Spleen (tissue), 11 donors: ENCODE results near the gene XBP1. TPM values are rescaled to one million over a fixed set of nuclear protein-coding genes. Genes with fewer than 3 reads are reported as not detected.

Source experiments
- DNase-seq: peaks from one replicate; pipeline ENCODE4 v3.0.0-alpha.2; 2020
- H3K27ac ChIP-seq, 8 donors: fragments of 200-600 bp; sonication (generic) in 7 of 8; 1 replicate in 4 of 8; 2 replicates in 4 of 8; pipeline versions ENCODE4 v1.5.0 to v1.8.0; 2016 to 2021; ENCODE audit warnings: inconsistent platforms in 4 of 8, mild to moderate bottlenecking in 4 of 8, moderate library complexity in 1 of 8
- H3K27me3 ChIP-seq, 7 donors: fragments of 200-600 bp; sonication (generic) in 6 of 7; replicated peaks in 1 of 7; 1 replicate in 4 of 7; 2 replicates in 3 of 7; pipeline versions ENCODE4 v1.5.0 to v1.8.0; 2016 to 2021; ENCODE audit warnings: inconsistent platforms in 3 of 7, mild to moderate bottlenecking in 1 of 7
- H3K36me3 ChIP-seq, 6 donors: fragments of 200-600 bp; sonication (generic) in 5 of 6; 1 replicate in 4 of 6; 2 replicates in 2 of 6; pipeline versions ENCODE4 v1.5.0 to v1.8.0; 2016 to 2021; ENCODE audit warnings: inconsistent platforms in 2 of 6
- H3K4me1 ChIP-seq, 6 donors: fragments of 200-600 bp; sonication (generic) in 5 of 6; 1 replicate in 3 of 6; 2 replicates in 3 of 6; pipeline versions ENCODE4 v1.5.0 to v1.8.0; 2016 to 2021; ENCODE audit warnings: inconsistent platforms in 3 of 6
- H3K4me3 ChIP-seq, 8 donors: fragments of 200-600 bp; sonication (generic) in 7 of 8; 1 replicate in 4 of 8; 2 replicates in 4 of 8; pipeline versions ENCODE4 v1.5.0 to v1.8.0; 2016 to 2021; ENCODE audit warnings: inconsistent platforms in 4 of 8, mild to moderate bottlenecking in 4 of 8, moderate library complexity in 2 of 8
- H3K9me3 ChIP-seq, 8 donors: fragments of 200-600 bp; sonication (generic) in 7 of 8; 1 replicate in 4 of 8; 2 replicates in 4 of 8; pipeline versions ENCODE4 v1.5.0 to v1.8.0; 2016 to 2021; ENCODE audit warnings: inconsistent platforms in 4 of 8
- POLR2A ChIP-seq, 3 donors: fragments of 450-650 bp; IDR thresholded peaks; one replicate each; pipeline ENCODE4 v1.5.1; 2017; ENCODE audit warnings: antibody characterized with exemption in 3 of 3, mild to moderate bottlenecking in 1 of 3
- POLR2AphosphoS5 ChIP-seq, 3 donors: sonication (generic); formaldehyde crosslinking; IDR thresholded peaks; one replicate each; pipeline ENCODE4 v1.5.1; 2017; ENCODE audit warnings: antibody characterized with exemption in 3 of 3
- WGBS, 5 donors: extraction: QIAGEN DNeasy Blood & Tissue Kit in 3 of 5; methylation state at CpG; one replicate each; pipeline versions ENCODE4 v1.1.5 to v1.1.7; 2013 to 2018; 5-methylcytosine and 5-hydroxymethylcytosine counted together
- intact Hi-C: fragments of 100-400 bp; cut with DNase I; formaldehyde crosslinking; loops from one replicate; pipeline ENCODE4 v1.15.0; 2023; ENCODE audit warnings: low total_unique reads
- polyA plus RNA-seq, 3 donors: library from polyadenylated mRNA; stranded (reverse); fragments of 200-250 nt; gene quantifications; one replicate each; pipeline ENCODE4 v1.2.1, GENCODE V29; 2013
- total RNA-seq, 7 donors: library from RNA; depleted of rRNA in 3 of 7; stranded (reverse); fragments of >200 nt in 3 of 7; fragmentation: NEBNext Ultra II Directional in 4 of 7; extraction: Animal tissue kit (Norgen Biotek cat#: 25700) in 4 of 7; gene quantifications; one replicate each; pipeline versions ENCODE4 v1.1.0 to v1.2.1, GENCODE V29; 2016 to 2021
- TF ChIP-seq, protein P1 (sequence below), 11 experiments: fragments of 200-600 bp in 7 of 11; fragments of 450-650 bp in 4 of 11; sonication (generic) in 4 of 11; IDR thresholded peaks in 8 of 11; conservative IDR thresholded peaks in 3 of 11; 1 replicate in 7 of 11; 2 replicates in 4 of 11; pipeline versions ENCODE4 v1.4.0 to v1.8.0; 2016 to 2021; ENCODE audit warnings: antibody characterized with exemption in 11 of 11, inconsistent platforms in 4 of 11, mild to moderate bottlenecking in 1 of 11
- donor health status: healthy with polysubstance abuse.
- donor health status: DM: no; HTN: no; CAD: no; lungs with moderate emphysema.
- donor health status: DM: no; HTN: no; CAD: no.
- donor health status: Bipolar disorder and iron deficiency.
- donor health status: healthy.
- donor health status: DM: no; HTN: no; CAD: no.
- donor health status: DM: yes; HTN: yes; CAD: no.

The XBP1 gene
- total and polyA plus RNA-seq, 10 donors, result 26.8 to 703 (median 219) TPM

DNA sequence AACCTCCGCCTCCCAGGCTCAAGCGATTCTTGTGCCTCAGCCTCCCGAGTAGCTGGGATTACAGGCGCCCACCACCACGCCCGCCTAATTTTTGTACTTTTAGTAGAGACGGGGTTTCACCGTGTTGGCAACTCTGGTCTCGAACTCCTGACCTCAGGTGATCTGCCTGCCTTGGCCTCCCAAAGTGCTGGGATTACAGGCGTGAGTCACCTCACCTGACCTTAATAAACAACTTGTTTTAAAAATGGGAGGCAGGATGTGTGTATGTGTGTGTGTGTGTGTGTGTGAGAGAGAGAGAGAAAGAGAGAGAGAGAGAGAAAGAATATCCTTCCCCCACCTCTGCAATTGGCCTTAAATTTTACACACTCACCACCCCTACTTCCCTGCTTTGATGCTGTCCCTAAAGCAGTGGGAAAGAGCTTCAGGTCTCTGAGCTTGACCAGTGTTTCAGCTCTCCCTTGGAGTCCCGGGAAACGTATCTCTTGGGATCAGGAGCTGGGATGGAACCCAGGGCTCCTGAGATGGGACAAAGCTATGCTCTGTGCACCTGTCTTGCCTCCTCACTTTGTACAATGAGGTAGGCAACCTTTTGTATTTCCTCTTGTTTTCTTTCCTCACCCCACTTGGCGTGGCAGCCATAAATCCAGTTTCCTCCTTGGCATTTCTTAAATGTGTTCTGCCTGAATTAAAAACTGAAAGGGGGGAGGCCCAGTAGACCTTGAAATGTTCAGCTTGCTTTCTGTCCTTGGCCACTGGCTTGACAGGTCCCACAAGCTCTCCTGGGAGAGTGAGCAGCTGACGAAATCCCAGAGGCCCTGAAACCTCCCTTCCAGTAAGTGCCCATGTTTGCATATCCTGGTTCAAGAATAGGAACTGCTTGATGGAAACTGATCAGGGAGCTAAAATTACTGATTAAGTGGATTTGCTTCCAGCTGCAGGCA lies 17.8 kb upstream of the XBP1 start:
- 78 to 82% (median 80%) methylated on average over 14 of the region's 14 CpGs for WGBS, 5 donors
- H3K4me1 ChIP-seq, result peaks cover 11 to 76% (median 44%) of the 10 kb centered on the region in 6 donors
- no peak overlapping the region for H3K4me3 ChIP-seq
- H3K36me3 ChIP-seq, result peaks cover 0 to 7% (median 0%) of the 10 kb centered on the region in 6 donors
- H3K9me3 ChIP-seq, result no peaks in the 10 kb centered on the region
- peak overlapping the region; percentile 17 to 80 (median 72) for H3K27ac ChIP-seq
- DNase-seq, result peak; percentile 49
- H3K27me3 ChIP-seq, result no peaks in the 10 kb centered on the region
- TF ChIP-seq POLR2AphosphoS5 (IDR thresholded peaks at IDR 0.05) (peak in 1 of 3 donors; percentile 54), POLR2A (IDR thresholded peaks at IDR 0.05) (no peak)
- TF ChIP-seq, protein P1, sequence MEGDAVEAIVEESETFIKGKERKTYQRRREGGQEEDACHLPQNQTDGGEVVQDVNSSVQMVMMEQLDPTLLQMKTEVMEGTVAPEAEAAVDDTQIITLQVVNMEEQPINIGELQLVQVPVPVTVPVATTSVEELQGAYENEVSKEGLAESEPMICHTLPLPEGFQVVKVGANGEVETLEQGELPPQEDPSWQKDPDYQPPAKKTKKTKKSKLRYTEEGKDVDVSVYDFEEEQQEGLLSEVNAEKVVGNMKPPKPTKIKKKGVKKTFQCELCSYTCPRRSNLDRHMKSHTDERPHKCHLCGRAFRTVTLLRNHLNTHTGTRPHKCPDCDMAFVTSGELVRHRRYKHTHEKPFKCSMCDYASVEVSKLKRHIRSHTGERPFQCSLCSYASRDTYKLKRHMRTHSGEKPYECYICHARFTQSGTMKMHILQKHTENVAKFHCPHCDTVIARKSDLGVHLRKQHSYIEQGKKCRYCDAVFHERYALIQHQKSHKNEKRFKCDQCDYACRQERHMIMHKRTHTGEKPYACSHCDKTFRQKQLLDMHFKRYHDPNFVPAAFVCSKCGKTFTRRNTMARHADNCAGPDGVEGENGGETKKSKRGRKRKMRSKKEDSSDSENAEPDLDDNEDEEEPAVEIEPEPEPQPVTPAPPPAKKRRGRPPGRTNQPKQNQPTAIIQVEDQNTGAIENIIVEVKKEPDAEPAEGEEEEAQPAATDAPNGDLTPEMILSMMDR (IDR thresholded peaks at IDR 0.05 in 8 of 11, conservative IDR thresholded peaks at IDR 0.05 in 3 of 11), result no peak
- intact Hi-C loops, result no loop called here

DNA sequence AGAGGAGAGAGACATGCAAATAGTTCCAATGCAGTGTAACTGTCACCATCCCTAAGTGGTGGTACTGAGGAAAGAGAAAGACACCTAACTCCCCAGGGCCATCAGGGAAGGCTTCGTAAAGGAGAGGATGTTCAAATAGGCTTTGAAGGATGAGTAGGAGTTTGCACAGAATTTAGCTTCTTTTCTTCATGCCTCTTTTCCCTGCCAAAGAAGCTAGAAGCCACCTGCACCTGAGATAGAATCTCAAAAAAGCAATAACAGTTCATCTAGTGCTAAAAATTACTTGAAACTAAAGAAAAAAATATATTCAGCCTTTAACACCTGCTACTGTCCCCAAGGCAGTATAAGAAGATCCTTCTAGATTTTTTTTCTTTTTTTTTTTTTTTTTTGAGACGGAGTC lies 16.7 kb upstream of the XBP1 start:
- no peaks in the 10 kb centered on the region for H3K9me3 ChIP-seq
- WGBS, 5 donors, result 56 to 85% (median 74%) methylated on average over 2 of the region's 2 CpGs
- intact Hi-C loops, result no loop called here
- no peaks in the 10 kb centered on the region for H3K27me3 ChIP-seq
- DNase-seq, result no peak
- peak overlapping the region in 4 of 8 donors; percentile 72 to 80 (median 78) for H3K27ac ChIP-seq
- no peak overlapping the region for H3K4me3 ChIP-seq
- H3K4me1 ChIP-seq, result peaks cover 22 to 76% (median 53%) of the 10 kb centered on the region in 6 donors
- TF ChIP-seq, protein P1 (IDR thresholded peaks at IDR 0.05 in 8 of 11, conservative IDR thresholded peaks at IDR 0.05 in 3 of 11), result no peak
- TF ChIP-seq POLR2A (IDR thresholded peaks at IDR 0.05), result no peak
- TF ChIP-seq POLR2AphosphoS5 (IDR thresholded peaks at IDR 0.05), result no peak
- no peaks in the 10 kb centered on the region for H3K36me3 ChIP-seq

DNA sequence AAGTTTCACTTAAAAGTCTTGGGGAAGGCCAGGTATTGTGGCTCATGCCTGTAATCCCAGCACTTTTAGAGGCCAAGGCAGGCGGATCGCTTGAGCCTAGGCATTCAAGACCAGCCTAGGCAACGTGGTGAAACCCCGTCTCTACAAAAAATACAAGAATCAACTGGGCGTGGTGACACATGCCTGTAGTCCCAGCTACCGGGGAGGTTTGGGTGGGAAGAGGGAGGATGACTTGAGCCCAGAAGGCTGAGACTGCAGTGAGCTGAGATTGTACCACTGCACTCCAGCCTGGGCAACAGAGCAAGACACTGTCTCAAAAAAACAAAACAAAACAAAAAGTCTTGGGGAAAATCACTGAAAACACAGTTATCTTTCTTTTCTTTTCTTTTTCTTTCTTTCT lies 15.4 kb upstream of the XBP1 start:
- H3K27ac ChIP-seq, result peak overlapping the region in 4 of 8 donors; percentile 83 to 88 (median 87)
- TF ChIP-seq POLR2A (IDR thresholded peaks at IDR 0.05) (no peak), POLR2AphosphoS5 (IDR thresholded peaks at IDR 0.05) (no peak)
- TF ChIP-seq, protein P1 (IDR thresholded peaks at IDR 0.05 in 8 of 11, conservative IDR thresholded peaks at IDR 0.05 in 3 of 11), result no peak
- 86 to 92% (median 89%) methylated on average over 6 of the region's 6 CpGs for WGBS, 5 donors
- no peaks in the 10 kb centered on the region for H3K27me3 ChIP-seq
- no peak overlapping the region for H3K4me3 ChIP-seq
- peak; percentile 25 for DNase-seq
- no peaks in the 10 kb centered on the region for H3K36me3 ChIP-seq
- peaks cover 32 to 83% (median 67%) of the 10 kb centered on the region in 6 donors for H3K4me1 ChIP-seq
- intact Hi-C loops, result no loop called here
- H3K9me3 ChIP-seq, result no peaks in the 10 kb centered on the region

DNA sequence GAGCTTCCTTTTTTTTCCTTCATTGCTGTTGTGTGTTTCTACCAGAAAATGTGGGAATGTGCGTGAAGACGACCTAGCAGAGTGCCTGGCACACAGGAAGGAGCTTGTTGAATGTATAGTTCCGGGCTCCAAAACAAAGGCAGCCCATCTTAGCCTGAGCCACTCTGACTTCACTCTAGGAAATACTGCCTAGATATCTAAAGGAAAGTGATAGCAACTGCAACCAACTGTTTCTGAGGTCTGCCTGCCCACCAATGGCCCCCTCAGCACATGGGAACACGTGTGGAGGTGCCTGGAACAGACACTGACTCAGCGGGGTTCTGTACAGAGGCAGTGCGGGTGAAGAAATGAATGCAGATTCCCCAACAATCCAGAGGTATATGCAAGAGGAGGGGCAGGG lies 14.7 kb upstream of the XBP1 start:
- H3K27me3 ChIP-seq, result no peaks in the 10 kb centered on the region
- no peaks in the 10 kb centered on the region for H3K9me3 ChIP-seq
- peaks cover 39 to 87% (median 73%) of the 10 kb centered on the region in 6 donors for H3K4me1 ChIP-seq
- H3K27ac ChIP-seq, result peak overlapping the region in 4 of 8 donors; percentile 83 to 88 (median 87)
- TF ChIP-seq, protein P1 (IDR thresholded peaks at IDR 0.05 in 8 of 11, conservative IDR thresholded peaks at IDR 0.05 in 3 of 11), result no peak
- TF ChIP-seq POLR2A (IDR thresholded peaks at IDR 0.05) (no peak), POLR2AphosphoS5 (IDR thresholded peaks at IDR 0.05) (no peak)
- DNase-seq, result peak; percentile 38
- no peak overlapping the region for H3K4me3 ChIP-seq
- intact Hi-C loops, result no loop called here
- WGBS, 5 donors, result 34 to 55% (median 42%) methylated on average over 6 of the region's 6 CpGs
- H3K36me3 ChIP-seq, result no peaks in the 10 kb centered on the region
